CD1c-positive myeloid dendritic cell (primary cell): ENCODE data around the gene PDS5B.

Source experiments
- DNase-seq: peaks from one replicate; pipeline ENCODE4 v3.0.0-alpha.2; 2016; ENCODE audit errors: extremely low spot score

PDS5B gene

DNA sequence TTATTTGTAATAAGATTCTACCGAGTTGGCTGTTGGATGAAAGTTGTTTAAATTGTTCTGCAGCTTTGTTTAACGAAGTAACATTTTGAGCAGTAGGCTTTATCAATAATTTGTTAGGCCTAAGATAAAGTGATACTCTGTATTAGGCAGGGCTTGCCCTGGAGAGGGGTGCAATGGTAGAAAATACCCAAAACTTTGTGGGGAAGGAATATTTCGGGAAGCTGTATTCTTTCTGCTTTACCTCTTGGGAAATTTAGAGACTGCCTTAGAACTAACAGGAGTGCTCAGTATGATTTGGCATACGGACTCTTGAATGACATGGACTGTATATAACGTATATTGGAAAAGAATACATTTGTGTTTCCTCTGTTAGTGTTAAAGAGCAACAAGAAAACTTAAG is 2.5 kb downstream of the PDS5B start:
- DNase-seq: no peak

DNA sequence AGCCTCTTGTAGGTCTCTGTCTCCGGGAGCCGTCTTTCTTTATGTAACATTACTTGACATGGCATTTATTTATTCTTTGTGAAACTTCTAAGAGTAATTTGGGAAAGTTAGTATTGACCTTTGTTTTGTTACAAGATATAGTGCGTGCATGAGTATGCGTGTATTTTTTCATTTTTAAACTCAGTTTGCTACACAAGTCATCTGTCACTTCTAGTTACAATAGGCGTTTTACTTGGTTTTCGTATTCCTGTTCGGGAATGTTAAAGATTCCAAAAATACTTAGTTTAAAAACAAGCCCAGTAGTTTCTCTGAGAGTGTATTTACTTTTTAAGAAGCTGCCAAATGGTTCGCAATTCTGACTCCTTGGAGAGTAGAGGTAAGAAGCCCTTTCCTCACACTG is 3.2 kb downstream of the PDS5B start:
- no peak for DNase-seq

- no peak for DNase-seq
Measured at GRCh38 chr13:32590266-32590665, 4.0 kb downstream of the PDS5B start.

- DNase-seq: no peak
Measured at GRCh38 chr13:32592082-32592481, 5.8 kb downstream of the PDS5B start.

- DNase-seq: no peak
Measured at GRCh38 chr13:32594157-32594738, 8.0 kb downstream of the PDS5B start.

DNA sequence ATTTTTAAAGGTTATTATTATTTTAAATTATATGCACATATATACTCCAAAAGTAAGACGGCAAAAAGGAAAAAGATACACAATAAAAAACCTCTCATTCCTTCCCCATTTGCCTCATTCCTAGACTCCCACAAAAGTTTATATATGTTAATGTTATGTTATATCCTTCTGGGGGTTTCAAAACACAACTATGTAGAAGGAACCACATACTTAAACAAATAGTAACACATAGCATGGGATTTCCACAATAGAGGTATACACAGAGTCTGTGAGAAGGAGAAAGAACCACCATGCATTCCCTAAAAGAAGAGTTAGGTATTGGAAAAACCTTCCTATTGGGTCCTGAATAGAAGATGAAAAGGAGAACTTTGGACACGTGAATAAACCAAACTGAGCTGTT is 9.1 kb downstream of the PDS5B start:
- no peak for DNase-seq

GRCh38 chr13:32600890-32601289 is 14.6 kb downstream of the PDS5B start:
- no peak for DNase-seq

- no peak for DNase-seq
Measured at GRCh38 chr13:32609428-32609827, 23.2 kb downstream of the PDS5B start.

DNA sequence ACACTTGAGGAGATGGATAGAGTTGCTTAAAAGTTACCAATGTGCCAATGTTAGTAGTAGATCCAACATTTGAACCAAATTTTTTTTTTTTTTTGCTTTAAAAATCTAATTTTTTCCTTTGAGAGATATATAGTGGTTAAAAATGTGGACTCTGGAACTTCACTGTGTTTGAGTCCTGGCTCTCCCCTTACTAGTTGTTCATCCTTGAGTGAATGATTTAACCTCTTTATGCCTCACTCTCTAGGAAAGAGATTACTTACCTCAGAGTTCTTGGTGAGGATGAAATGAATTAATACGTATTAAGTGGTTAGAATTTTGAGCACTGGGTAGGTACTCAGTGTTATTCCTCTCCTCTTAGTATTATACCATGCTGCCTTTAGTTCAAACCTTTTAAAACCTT is 24.3 kb downstream of the PDS5B start:
- DNase-seq: no peak

DNA sequence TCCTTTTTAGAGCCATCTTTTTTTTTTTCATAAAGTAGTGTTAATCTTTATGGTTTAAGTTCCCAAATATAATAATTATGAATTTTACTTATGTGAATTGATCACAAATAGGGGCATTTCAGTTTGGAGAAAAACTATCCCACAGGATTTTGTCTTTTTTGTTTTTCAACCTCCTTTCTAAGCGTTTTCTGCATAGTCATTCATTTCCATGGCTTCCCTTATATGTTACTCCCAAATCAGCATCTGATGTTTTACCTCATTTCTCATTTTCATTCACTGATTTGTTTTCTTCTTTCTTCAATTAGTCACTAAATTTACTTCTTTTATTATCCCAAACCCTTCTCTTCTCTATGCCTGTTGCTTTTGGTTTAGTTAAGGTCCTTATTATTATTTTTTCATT is 24.7 kb downstream of the PDS5B start:
- no peak for DNase-seq

- no peak for DNase-seq
Measured at GRCh38 chr13:32616883-32617511, 30.7 kb downstream of the PDS5B start.

DNA sequence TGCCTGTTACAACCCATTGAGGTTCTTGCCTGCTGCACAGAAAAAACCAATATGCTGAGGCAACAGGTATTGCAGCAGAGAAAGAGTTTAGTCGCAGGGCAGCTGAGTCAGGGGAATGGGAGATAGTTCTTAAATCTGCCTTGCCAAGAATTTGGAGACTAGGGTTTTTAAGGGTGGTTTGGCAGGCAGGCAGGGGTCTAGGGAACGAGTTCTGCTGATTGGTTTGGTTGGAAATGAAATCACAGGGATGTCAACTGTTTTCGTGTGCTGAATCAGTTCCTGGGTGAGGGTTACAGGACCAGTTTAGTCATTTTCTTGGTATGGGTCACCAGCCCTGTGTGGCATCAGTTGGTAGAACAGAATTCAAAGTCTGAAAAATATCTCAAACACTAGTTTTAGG is 36.6 kb downstream of the PDS5B start:
- no peak for DNase-seq

DNA sequence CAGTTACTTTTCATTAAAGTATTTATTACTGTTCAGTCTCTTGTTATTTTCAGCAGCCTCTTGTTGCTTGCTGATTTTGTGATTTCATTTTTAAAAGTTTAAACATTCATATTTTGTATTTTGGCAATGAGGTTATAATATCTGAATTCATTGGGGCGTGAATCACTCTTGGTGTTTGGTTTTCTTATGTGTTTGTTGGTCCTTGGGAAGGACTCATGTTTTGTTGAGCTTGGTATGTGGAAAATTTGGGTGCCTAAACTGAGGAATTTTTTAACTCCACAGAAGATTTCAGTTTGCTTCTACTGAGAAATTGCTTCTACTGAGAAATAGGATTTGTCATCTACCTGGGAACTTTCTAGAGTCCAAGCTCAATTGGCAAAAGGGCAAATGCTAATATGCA is 38.2 kb downstream of the PDS5B start:
- DNase-seq: no peak

DNA sequence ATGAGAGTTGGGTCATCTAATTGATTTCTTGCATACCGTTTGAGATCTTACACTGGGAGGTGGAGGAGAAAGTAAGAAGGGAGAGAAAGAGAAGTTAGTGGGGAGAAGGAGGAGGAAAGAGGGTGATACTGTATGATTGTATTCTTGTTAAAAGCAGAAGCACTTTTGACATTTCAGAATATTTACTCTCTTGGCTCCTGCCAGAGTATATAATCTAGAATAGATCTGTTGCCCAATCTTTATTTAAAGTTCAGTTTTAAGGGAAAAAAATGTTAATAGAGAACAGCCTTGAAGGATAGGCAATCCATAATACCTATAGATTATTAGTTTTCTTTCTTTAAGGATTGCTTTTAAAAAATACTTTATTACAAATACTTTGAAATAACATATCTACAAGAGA is 41.5 kb downstream of the PDS5B start:
- DNase-seq: no peak

DNA sequence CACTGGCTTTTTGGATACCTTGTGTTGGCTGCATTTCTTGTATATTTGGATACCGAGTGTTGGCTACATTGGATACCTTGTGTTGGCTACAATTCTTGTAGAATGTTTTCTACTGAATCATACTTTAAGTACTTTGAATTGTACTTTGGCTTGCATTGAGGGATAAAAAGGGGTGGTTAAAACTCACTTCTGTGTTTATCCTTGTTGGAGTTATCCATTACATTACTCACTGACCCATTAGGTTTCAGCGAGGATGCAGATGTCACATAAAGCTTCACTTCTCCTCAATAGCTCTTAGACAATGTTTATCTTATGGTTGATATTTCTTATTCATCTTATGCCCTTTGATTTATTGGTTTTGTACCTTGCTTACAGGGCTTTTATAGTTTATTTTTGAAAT is 43.1 kb downstream of the PDS5B start:
- DNase-seq: no peak

DNA sequence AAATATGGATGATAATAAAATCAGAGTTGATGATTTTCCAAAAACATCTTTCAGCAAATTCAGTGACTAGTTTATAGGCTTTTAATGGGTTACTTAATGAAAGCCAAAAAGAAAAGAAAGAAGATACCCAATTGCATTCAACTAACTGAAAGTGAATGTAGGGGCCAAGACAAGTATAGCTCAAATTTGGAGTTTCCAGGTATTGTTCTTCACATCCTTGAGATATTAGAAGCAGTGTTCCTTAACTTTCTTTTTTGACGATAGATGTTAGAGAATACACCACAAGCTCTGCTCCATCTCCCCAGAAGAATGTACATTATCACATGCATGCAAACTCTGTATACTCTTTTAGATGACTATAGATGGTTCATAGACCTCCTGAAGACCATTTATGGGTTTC is 43.6 kb downstream of the PDS5B start:
- no peak for DNase-seq

GRCh38 chr13:32632343-32632909 is 46.2 kb downstream of the PDS5B start:
- DNase-seq: no peak

DNA sequence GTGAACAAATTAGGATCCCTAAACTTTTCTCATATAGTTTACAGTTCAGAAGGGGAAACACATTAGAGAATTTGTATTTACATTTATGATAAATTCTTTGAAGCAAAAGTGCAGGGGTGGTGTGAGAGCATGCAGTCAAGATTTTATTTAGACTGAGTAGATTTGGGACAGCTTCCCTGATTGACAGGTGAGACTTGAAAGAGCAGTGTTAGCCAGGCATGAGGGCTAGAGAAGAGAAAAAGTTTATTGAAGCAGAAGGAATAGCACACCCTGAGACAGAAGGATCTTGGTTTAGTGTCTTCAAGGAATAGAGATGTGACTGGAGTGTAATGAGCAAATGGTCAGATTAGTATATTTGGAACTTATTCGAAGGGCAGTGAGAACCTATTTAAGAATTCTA is 50.5 kb downstream of the PDS5B start:
- no peak for DNase-seq

DNA sequence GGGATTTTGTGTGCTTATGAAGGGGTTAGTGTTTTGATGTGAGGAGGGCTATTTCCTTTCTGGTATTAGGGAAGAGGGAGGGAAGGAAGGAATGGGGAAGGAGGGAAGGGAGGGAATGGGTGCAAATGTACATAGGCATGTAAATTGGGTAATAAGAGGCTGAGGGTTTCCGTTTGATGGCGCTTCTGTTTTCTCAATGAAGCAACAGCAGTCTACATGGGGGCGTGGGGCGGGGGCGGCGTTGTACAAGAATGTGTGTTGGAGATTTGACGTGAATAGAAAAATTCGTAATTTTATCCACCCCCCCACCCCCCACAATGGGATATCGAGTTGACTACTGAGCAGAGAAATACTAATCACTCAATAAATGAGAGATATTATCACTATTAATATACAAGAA is 52.5 kb downstream of the PDS5B start:
- DNase-seq: peak; percentile 29

DNA sequence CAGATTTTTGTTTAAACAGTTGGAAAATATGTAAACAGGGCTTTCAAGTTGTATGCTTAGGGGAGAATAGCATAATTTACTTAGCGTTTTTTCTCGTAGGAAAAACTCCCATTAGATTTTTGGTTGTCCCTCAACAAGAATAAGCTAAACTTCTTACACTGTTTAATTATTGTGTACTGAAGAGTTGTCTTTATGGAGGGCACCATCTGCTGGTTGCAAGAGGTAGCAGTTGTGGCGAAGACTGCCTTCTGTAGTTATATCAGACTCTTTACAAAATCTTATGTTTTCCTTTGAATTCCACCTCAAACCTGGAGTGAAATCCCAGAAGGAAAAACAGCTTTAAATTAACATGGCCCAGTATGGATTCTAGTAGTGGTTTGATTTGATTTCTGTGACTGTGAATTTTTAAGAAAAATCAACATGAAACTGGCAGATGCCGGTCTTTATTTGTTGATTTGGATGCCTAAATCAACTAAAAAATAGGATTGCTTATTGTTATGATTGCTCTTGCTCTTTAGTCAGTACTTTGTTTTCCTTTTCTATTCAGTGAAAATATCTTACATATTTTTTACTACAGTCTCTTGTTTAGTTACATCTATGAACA is 53.4 kb downstream of the PDS5B start:
- peak; percentile 69 for DNase-seq

- no peak for DNase-seq
Measured at GRCh38 chr13:32642316-32642715, 56.1 kb downstream of the PDS5B start.

- no peak for DNase-seq
Measured at GRCh38 chr13:32642858-32643257, 56.6 kb downstream of the PDS5B start.

GRCh38 chr13:32645854-32646253 is 59.6 kb downstream of the PDS5B start:
- no peak for DNase-seq
